ENCODE results near the gene MRPL19. TPM values are rescaled to one million over a fixed set of nuclear protein-coding genes. Genes with fewer than 3 reads are reported as not detected.

MRPL19 gene
- total and polyA plus RNA-seq, 9 donors, result 11.9 to 46.8 (median 32.5) TPM

- no peak overlapping the region for H3K4me3 ChIP-seq
- no peak for TF ChIP-seq POLR2A (IDR thresholded peaks at IDR 0.05)
- no peak for TF ChIP-seq CTCF (IDR thresholded peaks at IDR 0.05)
- TF ChIP-seq EP300 (IDR thresholded peaks at IDR 0.05), result no peak
- intact Hi-C loops (cut with DNase I), result no loop called here
- WGBS, 3 donors, result 89 to 94% (median 90%) methylated on average over 1 of the region's 1 CpG
- H3K36me3 ChIP-seq, result no peaks in the 10 kb centered on the region
- no peaks in the 10 kb centered on the region for H3K27me3 ChIP-seq
- no peaks in the 10 kb centered on the region for H3K9me3 ChIP-seq
- H3K4me1 ChIP-seq (ENCODE audit: insufficient read depth), result no peaks in the 10 kb centered on the region
- DNase-seq, result no peak
- H3K27ac ChIP-seq, result no peak overlapping the region
Measured at GRCh38 chr2:75720525-75720924, 73.9 kb downstream of the MRPL19 start.

- no peaks in the 10 kb centered on the region for H3K4me1 ChIP-seq (ENCODE audit: insufficient read depth)
- TF ChIP-seq POLR2A (IDR thresholded peaks at IDR 0.05) (no peak), EP300 (IDR thresholded peaks at IDR 0.05) (no peak), CTCF (IDR thresholded peaks at IDR 0.05) (no peak)
- H3K27me3 ChIP-seq, result no peaks in the 10 kb centered on the region
- no peak overlapping the region for H3K4me3 ChIP-seq
- no peak for DNase-seq
- intact Hi-C loops (cut with DNase I), result no loop called here
- no peaks in the 10 kb centered on the region for H3K36me3 ChIP-seq
- no peaks in the 10 kb centered on the region for H3K9me3 ChIP-seq
- H3K27ac ChIP-seq, result no peak overlapping the region
Measured at GRCh38 chr2:75722687-75723086, 76.1 kb downstream of the MRPL19 start.

- H3K9me3 ChIP-seq, result no peaks in the 10 kb centered on the region
- H3K4me3 ChIP-seq, result no peak overlapping the region
- H3K27me3 ChIP-seq, result no peaks in the 10 kb centered on the region
- H3K36me3 ChIP-seq, result no peaks in the 10 kb centered on the region
- TF ChIP-seq EP300 (IDR thresholded peaks at IDR 0.05) (no peak), CTCF (IDR thresholded peaks at IDR 0.05) (no peak), POLR2A (IDR thresholded peaks at IDR 0.05) (no peak)
- no peak overlapping the region for H3K27ac ChIP-seq
- 67 to 80% (median 78%) methylated on average over 6 of the region's 6 CpGs for WGBS, 3 donors
- H3K4me1 ChIP-seq (ENCODE audit: insufficient read depth), result no peaks in the 10 kb centered on the region
- intact Hi-C loops (cut with DNase I), result no loop called here
- DNase-seq, result no peak
Measured at GRCh38 chr2:75728614-75729419, 82.2 kb downstream of the MRPL19 start.

GRCh38 chr2:75729861-75730260 is 83.3 kb downstream of the MRPL19 start:
- no peak for DNase-seq
- H3K27me3 ChIP-seq, result no peaks in the 10 kb centered on the region
- no peaks in the 10 kb centered on the region for H3K9me3 ChIP-seq
- no peak overlapping the region for H3K27ac ChIP-seq
- H3K36me3 ChIP-seq, result no peaks in the 10 kb centered on the region
- H3K4me3 ChIP-seq, result no peak overlapping the region
- H3K4me1 ChIP-seq (ENCODE audit: insufficient read depth), result no peaks in the 10 kb centered on the region
- TF ChIP-seq EP300 (IDR thresholded peaks at IDR 0.05), result no peak
- TF ChIP-seq POLR2A (IDR thresholded peaks at IDR 0.05), result no peak
- no peak for TF ChIP-seq CTCF (IDR thresholded peaks at IDR 0.05)
- intact Hi-C loops (cut with DNase I), result no loop called here
- 26 to 42% (median 32%) methylated on average over 5 of the region's 5 CpGs for WGBS, 3 donors

Data from ovary (tissue), 9 donors.